Type B pancreatic cell (in vitro differentiated cells): ENCODE results near the gene ZDHHC3. TPM values are rescaled to one million over a fixed set of nuclear protein-coding genes. Genes with fewer than 3 reads are reported as not detected.

Experiments used
- DNase-seq: peaks from one replicate; pipeline ENCODE4 v3.0.0; 2021; ENCODE audit warnings: mixed read lengths; ENCODE audit not compliant: unreplicated experiment; ENCODE audit errors: extremely low spot score
- H3K27ac Mint-ChIP-seq: 2 replicates; pipeline ENCODE4 v1.8.0; 2021; ENCODE audit warnings: mild to moderate bottlenecking, mixed read lengths
- H3K27me3 Mint-ChIP-seq: 2 replicates; pipeline ENCODE4 v1.8.0; 2021; ENCODE audit warnings: mixed read lengths
- H3K36me3 Mint-ChIP-seq: 2 replicates; pipeline ENCODE4 v1.8.0; 2021; ENCODE audit warnings: mixed read lengths
- H3K4me1 Mint-ChIP-seq: one replicate; pipeline ENCODE4 v1.8.0; 2021; ENCODE audit warnings: mixed read lengths; ENCODE audit not compliant: unreplicated experiment
- H3K4me3 Mint-ChIP-seq: 2 replicates; pipeline ENCODE4 v1.8.0; 2021; ENCODE audit warnings: mild to moderate bottlenecking, mixed read lengths
- H3K9me3 Mint-ChIP-seq: 2 replicates; pipeline ENCODE4 v1.8.0; 2021; ENCODE audit warnings: mixed read lengths
- CTCF ChIP-seq: fragments of 200-600 bp; sonication (generic); conservative IDR thresholded peaks from 2 replicates; pipeline ENCODE4 v1.5.0; 2021; ENCODE audit warnings: antibody characterized with exemption, mild to moderate bottlenecking
- total RNA-seq: library from RNA; stranded (reverse); gene quantifications from 2 replicates; pipeline ENCODE4 v1.2.1, GENCODE V29; 2021; ENCODE audit warnings: low replicate concordance

The ZDHHC3 gene
- total RNA-seq, 1 donor from 2014 or later: 83.6 TPM

- Mint-ChIP-seq H3K27ac (no peak overlapping the region), H3K4me3 (no peak overlapping the region), H3K4me1 (peaks cover 41% of the 10 kb centered on the region), H3K9me3 (no peaks in the 10 kb centered on the region), H3K36me3 (peaks cover 15% of the 10 kb centered on the region), H3K27me3 (no peaks in the 10 kb centered on the region)
- no peak for TF ChIP-seq CTCF
- no peak for DNase-seq
These were observed 6.8 kb upstream of the ZDHHC3 start for GRCh38 chr3:44982817-44983216.

- DNase-seq: no peak
- Mint-ChIP-seq H3K9me3 (no peaks in the 10 kb centered on the region), H3K27ac (no peak overlapping the region), H3K36me3 (peaks cover 12% of the 10 kb centered on the region), H3K27me3 (no peaks in the 10 kb centered on the region), H3K4me3 (no peak overlapping the region), H3K4me1 (peaks cover 42% of the 10 kb centered on the region)
- no peak for TF ChIP-seq CTCF
These were observed 5.8 kb upstream of the ZDHHC3 start for GRCh38 chr3:44981751-44982150.

- H3K36me3 Mint-ChIP-seq: peaks cover 12% of the 10 kb centered on the region
- H3K27me3 Mint-ChIP-seq: no peaks in the 10 kb centered on the region
- no peak for DNase-seq
- no peak for TF ChIP-seq CTCF
- H3K4me3 Mint-ChIP-seq: no peak overlapping the region
- H3K27ac Mint-ChIP-seq: no peak overlapping the region
- peaks cover 42% of the 10 kb centered on the region for H3K4me1 Mint-ChIP-seq
- H3K9me3 Mint-ChIP-seq: no peaks in the 10 kb centered on the region
These were observed 5.2 kb upstream of the ZDHHC3 start for GRCh38 chr3:44981220-44981619.

GRCh38 chr3:44974416-44974815 lies 1.6 kb downstream of the ZDHHC3 start:
- Mint-ChIP-seq H3K36me3 (peaks cover 4% of the 10 kb centered on the region), H3K9me3 (no peaks in the 10 kb centered on the region), H3K4me3 (peak overlapping the region; percentile 97), H3K27me3 (no peaks in the 10 kb centered on the region), H3K4me1 (peaks cover 35% of the 10 kb centered on the region), H3K27ac (peak overlapping the region; percentile 98)
- DNase-seq: no peak
- no peak for TF ChIP-seq CTCF

GRCh38 chr3:44970926-44971490 lies 5.0 kb downstream of the ZDHHC3 start:
- no peak for DNase-seq
- Mint-ChIP-seq H3K27ac (peak overlapping the region; percentile 92), H3K4me3 (peak overlapping the region; percentile 50)

More at GRCh38 chr3:44970926-44971490, 5.0 kb downstream of the ZDHHC3 start:
- no peaks in the 10 kb centered on the region for H3K9me3 Mint-ChIP-seq
- H3K36me3 Mint-ChIP-seq: no peaks in the 10 kb centered on the region
- H3K4me1 Mint-ChIP-seq: peaks cover 23% of the 10 kb centered on the region
- no peaks in the 10 kb centered on the region for H3K27me3 Mint-ChIP-seq
- TF ChIP-seq CTCF: no peak
